Cerebellar nuclear complex (tissue), 1 donor: ENCODE results near the gene CHCHD6.

Source experiments
- DNase-seq, 2 experiments: peaks; one replicate each; lab custom pipeline; 2025; lab: John Stamatoyannopoulos, UW

CHCHD6 gene

DNA sequence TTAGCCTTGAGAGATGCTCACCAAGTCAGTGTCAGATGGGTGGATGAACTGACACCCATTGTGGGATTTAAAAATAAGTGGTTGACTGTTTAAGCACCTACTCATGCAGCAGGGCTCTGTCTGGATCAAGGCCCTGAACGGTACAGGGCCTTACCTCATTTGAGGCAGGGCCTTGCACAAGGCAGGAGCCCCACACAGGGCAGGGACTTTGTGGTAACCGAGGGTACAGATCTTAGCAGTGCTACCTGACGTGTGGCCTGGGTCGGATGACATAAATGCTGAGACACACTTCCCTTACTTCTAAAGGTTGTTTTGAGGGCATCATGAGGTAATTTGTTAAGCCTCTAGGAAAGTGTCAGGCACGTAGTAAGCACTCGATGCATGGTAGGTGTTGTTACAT, 219.4 kb downstream of the CHCHD6 start:
- DNase-seq: no peak

GRCh38 chr3:126923895-126924294, 219.9 kb downstream of the CHCHD6 start:
- DNase-seq: no peak

DNA sequence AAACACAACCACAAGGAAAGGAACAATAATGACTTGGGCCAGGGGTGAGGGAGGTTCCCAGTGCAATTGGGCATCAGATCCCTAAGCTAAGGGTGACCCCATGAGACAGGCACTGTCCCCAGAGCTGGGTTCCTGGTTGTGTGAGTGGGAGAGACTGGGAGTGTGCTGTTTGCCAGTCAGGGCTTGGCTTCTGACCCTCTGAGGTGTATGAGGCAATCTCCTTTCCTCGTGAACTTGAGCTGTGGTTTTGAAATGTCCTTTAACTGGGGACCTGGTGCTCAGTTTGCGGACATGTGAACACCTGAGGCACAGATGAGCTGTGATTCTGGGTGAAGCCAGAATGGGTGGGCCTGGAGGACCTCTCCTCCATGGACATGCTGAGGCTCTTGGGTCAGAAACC, 220.4 kb downstream of the CHCHD6 start:
- no peak for DNase-seq

- DNase-seq: no peak
These were observed 221.6 kb downstream of the CHCHD6 start for GRCh38 chr3:126925411-126926171.

GRCh38 chr3:126926684-126927400, 222.8 kb downstream of the CHCHD6 start:
- DNase-seq: no peak

DNA sequence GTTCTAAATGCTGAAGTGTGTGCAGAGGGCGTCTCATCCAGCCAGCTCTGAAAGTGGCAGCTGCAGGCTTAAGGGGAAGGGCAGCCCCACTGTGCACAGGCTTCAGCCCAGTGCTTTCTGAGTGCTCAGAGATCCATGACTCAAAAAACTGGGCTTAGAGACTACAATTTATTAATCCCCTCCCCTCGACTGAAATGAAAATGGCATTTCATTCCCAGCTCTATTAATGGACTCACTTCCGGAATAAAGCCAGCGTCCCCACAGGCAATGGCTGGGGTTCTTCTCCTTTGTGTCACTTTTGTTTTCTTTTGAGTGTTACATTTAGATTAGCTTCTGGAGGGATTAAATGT, 223.3 kb downstream of the CHCHD6 start:
- DNase-seq: no peak

GRCh38 chr3:126927846-126928245, 223.8 kb downstream of the CHCHD6 start:
- DNase-seq: no peak

DNA sequence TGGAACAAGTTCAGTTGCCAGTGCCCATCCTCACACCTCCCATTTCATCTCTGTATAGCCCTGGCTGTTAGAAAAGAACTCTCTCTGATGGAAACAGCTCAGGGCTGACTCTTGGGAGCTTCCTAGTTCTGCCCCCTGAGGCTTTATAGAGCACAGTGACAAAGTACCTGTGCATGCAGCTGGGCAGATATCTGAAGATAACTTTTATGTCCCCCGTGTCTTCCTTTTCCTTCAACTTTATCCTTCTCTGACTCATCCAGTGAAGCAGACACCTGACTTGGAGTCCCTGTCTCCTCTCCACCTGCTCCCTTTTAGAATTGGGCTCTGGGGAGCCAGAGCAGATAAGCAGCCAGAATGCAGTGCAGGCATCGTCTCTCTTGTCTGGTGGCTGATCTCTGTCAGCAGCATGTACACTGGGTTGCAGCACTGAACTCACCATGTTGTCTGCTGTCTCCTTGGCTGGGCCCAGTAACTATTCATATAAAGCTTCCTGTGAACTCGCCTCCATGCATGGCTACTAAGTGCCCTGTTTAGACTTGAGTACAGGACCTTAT, 225.0 kb downstream of the CHCHD6 start:
- DNase-seq: no peak

DNA sequence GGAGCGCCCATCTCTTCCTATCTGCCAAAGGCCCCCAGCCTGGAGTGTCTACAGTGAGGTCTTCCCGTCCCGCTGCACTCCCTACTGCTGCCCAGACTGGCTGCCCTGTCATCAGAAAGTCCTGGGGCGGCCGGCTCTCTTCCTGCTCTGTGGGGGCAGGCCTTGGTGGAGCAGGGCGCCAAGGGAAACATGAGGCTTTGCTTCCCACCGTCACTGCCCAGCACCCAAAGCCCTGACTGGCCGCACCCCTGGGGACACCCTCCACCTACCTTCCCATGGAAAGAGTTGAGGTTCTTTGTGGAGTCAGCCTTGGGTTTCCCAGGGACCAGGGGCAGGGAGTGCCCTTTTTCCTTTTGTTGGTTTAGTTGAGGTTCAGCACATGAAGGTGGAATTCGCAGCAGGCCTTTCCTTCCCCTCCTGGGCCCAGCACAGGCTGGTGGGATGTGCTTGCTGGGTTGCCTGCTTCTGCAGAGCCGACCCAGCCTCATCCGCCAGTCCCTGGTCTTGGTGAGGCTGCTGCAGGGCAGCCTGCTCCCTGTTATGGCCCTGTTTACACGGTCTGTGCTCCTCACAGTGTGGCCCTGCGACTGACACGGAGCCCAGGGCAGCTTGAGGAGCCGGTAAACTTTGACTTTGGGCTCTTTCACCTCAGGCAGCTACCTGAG, 227.0 kb downstream of the CHCHD6 start:
- no peak for DNase-seq

- DNase-seq: no peak
These were observed 227.8 kb downstream of the CHCHD6 start for GRCh38 chr3:126931806-126932187.

- no peak for DNase-seq
These were observed 228.3 kb downstream of the CHCHD6 start for GRCh38 chr3:126932188-126932931.

GRCh38 chr3:126934031-126934531, 230.0 kb downstream of the CHCHD6 start:
- no peak for DNase-seq

DNA sequence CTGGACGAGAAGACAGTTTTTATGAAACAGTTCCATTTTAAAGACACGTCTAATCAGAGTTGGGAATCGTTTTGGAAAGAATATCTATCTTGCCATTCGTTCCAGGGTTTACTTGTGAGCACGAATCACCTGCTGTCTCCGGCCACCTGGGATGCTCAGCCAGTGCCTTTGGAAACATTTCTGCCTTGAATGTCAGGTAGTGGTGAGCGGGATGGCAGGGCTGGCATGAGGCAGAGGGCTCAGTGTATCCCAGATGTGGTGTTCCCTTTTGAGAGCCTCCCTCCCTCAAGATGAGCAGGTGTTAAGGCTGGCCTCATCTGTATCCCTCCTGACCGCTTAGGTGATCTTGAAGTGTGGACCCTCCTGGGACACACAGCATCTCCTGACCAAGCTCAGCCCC, 231.0 kb downstream of the CHCHD6 start:
- DNase-seq: no peak

DNA sequence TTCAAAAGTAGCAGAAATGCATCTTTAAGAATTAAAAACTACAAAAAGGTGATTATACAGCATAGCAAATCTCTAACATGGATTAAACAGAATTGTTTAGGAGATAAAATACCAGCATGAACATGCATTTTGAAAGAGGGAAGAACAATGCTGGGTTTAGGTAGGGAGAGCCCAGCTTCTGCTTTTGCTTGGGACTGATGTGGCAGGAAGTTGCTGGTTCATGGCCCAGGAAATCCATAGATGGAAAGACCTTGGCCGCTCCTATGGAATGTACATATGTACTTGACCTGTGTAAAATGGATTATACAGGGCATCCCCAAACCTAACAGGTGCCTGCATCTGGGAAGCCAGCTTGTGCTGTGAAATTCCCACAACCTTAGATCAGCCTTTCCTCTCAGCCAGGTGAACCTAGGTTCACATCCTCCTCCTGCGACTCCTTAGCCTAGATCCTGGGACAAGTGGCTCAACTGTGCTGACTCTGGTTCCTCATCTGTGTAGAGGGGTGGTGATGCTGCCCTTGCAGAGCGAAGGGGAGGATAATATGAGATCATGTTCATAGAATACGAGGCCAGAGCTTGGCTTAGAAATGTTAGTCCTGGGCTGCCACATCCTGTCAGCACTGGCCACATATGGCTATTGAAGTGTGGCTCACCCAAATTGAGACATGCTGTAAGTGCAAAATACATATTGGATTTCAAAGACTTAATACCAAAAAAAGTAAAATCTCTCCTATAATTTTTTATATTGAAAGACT, 231.9 kb downstream of the CHCHD6 start:
- DNase-seq: no peak

GRCh38 chr3:126936853-126937425, 232.9 kb downstream of the CHCHD6 start:
- DNase-seq: no peak

DNA sequence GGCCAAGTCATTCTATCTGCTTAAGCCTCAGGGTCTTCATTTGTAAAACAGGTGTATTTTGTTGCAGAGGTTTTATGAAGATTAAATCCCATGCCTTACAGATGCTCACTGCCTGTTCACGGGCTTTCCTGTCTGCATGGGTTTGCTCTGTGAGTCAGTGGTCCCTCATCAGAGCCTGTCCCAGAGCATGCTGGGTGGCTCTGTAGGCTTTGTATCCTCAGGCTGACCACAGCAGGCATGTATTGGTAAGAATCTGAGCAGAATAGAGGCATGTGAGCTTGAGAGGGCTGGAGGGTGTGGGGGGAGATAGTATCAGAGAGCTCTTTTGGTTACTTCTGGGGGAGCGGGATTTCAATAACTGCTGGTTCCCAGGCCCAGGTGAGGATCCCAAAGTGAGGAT, 233.5 kb downstream of the CHCHD6 start:
- DNase-seq: no peak

DNA sequence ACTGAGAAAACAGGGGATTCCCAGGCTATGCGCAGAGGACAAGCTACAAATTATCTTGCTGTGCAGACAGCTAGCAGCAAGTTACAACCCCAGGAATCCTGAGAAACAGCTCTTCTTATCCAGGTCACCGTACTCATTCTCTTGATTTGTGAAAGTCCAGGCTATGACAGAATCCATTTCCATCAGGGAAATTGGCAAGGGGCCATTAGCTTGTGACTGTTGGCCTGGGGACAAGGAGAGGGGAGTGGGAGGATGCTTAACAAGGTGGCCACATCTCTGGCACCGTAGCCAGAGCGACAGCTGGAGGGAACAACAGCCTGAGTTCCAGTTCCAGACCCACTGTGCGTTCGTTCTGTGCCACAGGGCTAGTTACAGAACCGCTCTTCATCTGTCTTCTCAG, 233.9 kb downstream of the CHCHD6 start:
- no peak for DNase-seq

DNA sequence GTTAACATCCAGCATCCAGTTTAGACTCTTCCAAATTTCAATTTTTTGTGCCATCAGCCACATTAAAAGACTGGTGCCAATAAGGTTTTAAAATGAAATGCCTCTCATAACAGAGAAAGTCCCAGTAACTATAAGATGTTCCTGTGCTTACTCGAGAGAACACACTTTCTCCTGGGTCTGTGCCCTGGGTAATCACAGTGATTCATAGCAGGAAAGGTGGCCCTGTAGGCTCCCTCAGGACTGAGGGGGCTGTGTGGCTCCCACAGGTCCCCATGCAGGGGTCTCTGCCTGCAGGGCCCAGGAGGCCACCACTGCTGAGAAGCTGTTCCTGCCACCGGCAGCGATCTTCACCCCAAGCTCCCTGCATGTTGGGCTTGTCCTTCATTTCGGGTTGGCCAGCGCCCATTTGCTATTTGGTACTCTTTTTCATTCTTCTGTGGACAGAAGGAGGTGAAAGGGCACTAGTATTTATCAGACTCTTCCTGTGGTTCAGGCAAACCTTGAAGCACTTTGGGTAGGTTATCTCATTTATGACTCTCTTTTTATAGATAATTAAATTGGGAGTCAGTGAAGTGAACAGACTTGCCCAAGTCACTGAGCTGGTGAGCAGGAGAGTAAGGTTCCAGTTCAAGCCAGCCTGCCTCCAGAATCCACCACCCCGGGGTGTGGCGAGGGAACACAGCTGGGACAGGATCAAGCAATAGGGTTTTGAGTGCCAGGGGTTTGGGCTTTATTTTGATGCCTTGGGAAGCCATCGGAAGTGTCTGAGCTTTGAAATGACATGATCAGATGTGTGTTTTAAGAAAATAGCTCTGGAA, 234.7 kb downstream of the CHCHD6 start:
- DNase-seq: no peak

DNA sequence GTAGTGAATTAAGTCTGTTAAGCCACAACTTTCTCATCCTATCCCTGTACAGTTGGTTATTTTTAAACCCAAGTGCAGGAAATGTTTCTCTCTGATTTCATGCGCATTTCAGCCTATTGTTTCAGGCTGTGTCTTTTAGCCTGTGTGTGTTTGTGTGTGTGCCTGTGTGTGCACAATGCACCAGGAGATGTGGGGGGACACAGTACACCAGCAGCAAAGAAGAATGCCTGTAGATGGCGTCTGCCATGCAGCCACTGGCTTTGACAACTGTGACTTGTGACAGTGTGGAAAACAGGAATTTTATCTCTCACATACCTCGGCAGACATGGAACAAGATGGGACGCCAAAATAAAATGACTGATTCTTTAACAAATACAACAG, 235.3 kb downstream of the CHCHD6 start:
- no peak for DNase-seq

DNA sequence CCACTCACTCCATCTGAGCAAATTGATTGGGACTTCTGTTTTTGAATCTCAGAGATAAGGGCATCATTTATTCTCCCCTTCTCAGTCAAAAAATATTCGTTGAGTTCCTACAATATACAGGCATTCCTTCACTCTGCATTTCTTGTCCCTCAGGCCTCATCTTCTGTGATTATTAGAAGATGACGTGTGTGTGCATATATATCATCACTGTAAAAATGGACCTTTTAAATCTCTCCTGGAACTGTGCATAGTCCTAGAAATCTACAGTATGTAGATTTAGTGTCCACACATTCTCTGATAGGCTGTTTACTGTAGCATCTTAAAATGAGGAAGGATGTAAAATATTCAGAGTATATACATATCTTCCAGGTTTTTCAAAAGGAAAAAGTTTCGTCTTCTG, 235.7 kb downstream of the CHCHD6 start:
- DNase-seq: no peak
